Motor neuron (in vitro differentiated cells): ENCODE data around the gene IL1RAP. TPM values are rescaled to one million over a fixed set of nuclear protein-coding genes. Genes with fewer than 3 reads are reported as not detected.

Experiments
- ATAC-seq, 8 experiments: fragments of 200-7000 bp; cut with Tn5 transposase; replicated peaks in 6 of 8; 2 replicates each; pipeline ENCODE4 v1.8.0; 2021; ENCODE audit warnings: mild to moderate bottlenecking in 8 of 8, moderate library complexity in 8 of 8
- H3K27ac ChIP-seq, 2 donors: fragments of 250-450 bp; sonication (Bioruptor Pico); 2 replicates each; pipeline ENCODE4 v1.9.0; 2021; ENCODE audit warnings: antibody characterized with exemption in 2 of 2, mild to moderate bottlenecking in 2 of 2, moderate library complexity in 1 of 2
- H3K4me1 ChIP-seq, 2 donors: fragments of 250-450 bp; sonication (Bioruptor Pico); replicated peaks in 1 of 2; 2 replicates each; pipeline ENCODE4 v1.6.1; 2021; ENCODE audit warnings: antibody characterized with exemption in 2 of 2, mild to moderate bottlenecking in 2 of 2, moderate library complexity in 1 of 2
- H3K4me3 ChIP-seq, 5 donors: fragments of 250-450 bp; sonication (Bioruptor Pico); 2 replicates each; pipeline ENCODE4 v1.9.0; 2021; ENCODE audit warnings: antibody characterized with exemption in 5 of 5, mild to moderate bottlenecking in 5 of 5, moderate library complexity in 4 of 5
- WGBS, 10 experiments: fragments of 450-650 bp; shearing (Covaris generic); methylation state at CpG; one replicate each; pipeline ENCODE4 v1.0.0; 2022; 5-methylcytosine and 5-hydroxymethylcytosine counted together
- in situ Hi-C, 9 experiments: fragments of 400-800 bp; cut with MboI; loops; one replicate each; pipeline ENCODE4 v1.15.0; 2021; ENCODE audit warnings: low sequenced_read_pairs in 9 of 9, low pct_unique_long_range_greater_than_20kb in 2 of 9; ENCODE audit not compliant: unreplicated experiment in 9 of 9
- total RNA-seq, 8 experiments: library from RNA; unstranded; fragments of 300-600 nt; gene quantifications; 2 replicates each; pipeline versions ENCODE4 v1.2.3 to v1.2.4, GENCODE V29; 2022

The IL1RAP gene
- total RNA-seq, 8 experiments from 2014 or later = 1.9 to 31.3 (median 4.1) TPM

GRCh38 chr3:190575437-190576185, 61.7 kb downstream of the IL1RAP start:
- in situ Hi-C loops = no loop called here
- ATAC-seq = no peak
- Histone ChIP-seq H3K4me1 (no peaks in the 10 kb centered on the region), H3K27ac (no peak overlapping the region), H3K4me3 (no peak overlapping the region)
- WGBS, 10 experiments = 75 to 100% (median 93%) methylated on average over 2 to 7 of the region's 7 CpGs

GRCh38 chr3:190577225-190577624, 63.3 kb downstream of the IL1RAP start:
- no peaks in the 10 kb centered on the region for H3K4me1 ChIP-seq
- WGBS, 10 experiments = 25 to 100% (median 94%) methylated on average over 1 to 4 of the region's 4 CpGs; no CpG with 5 or more reads in 1 of the 10 experiments
- no peak for ATAC-seq
- in situ Hi-C loops = no loop called here
- H3K4me3 ChIP-seq = no peak overlapping the region
- H3K27ac ChIP-seq = no peak overlapping the region

GRCh38 chr3:190579514-190580137, 65.7 kb downstream of the IL1RAP start:
- in situ Hi-C loops = no loop called here
- 37 to 95% (median 70%) methylated on average over 2 to 3 of the region's 3 CpGs; no CpG with 5 or more reads in 1 of the 10 experiments for WGBS, 10 experiments
- no peaks in the 10 kb centered on the region for H3K4me1 ChIP-seq
- H3K4me3 ChIP-seq = no peak overlapping the region
- H3K27ac ChIP-seq = no peak overlapping the region
- ATAC-seq = peak in 2 of 8 experiments; percentile 38 to 53

GRCh38 chr3:190580417-190580816, 66.5 kb downstream of the IL1RAP start:
- Histone ChIP-seq H3K4me1 (no peaks in the 10 kb centered on the region), H3K4me3 (no peak overlapping the region), H3K27ac (no peak overlapping the region)
- WGBS, 10 experiments = 33 to 100% (median 80%) methylated on average over 1 to 2 of the region's 2 CpGs; no CpG with 5 or more reads in 1 of the 10 experiments
- in situ Hi-C loops = no loop called here
- ATAC-seq = peak in 3 of 8 experiments; percentile 33 to 53 (median 38)

- Histone ChIP-seq H3K4me1 (peaks cover 0 to 5% of the 10 kb centered on the region in 2 donors), H3K4me3 (no peak overlapping the region), H3K27ac (no peak overlapping the region)
- 31 to 100% (median 91%) methylated on average over 1 to 5 of the region's 5 CpGs; no CpG with 5 or more reads in 2 of the 10 experiments for WGBS, 10 experiments
- ATAC-seq = no peak
- in situ Hi-C loops = no loop called here
These were observed 67.2 kb downstream of the IL1RAP start for GRCh38 chr3:190581041-190581541.

- WGBS, 10 experiments = 50 to 100% (median 87%) methylated on average over 1 to 2 of the region's 2 CpGs
- Histone ChIP-seq H3K27ac (no peak overlapping the region), H3K4me3 (no peak overlapping the region), H3K4me1 (peaks cover 7 to 11% of the 10 kb centered on the region in 2 donors)
- ATAC-seq = no peak
- in situ Hi-C loops = no loop called here
These were observed 68.8 kb downstream of the IL1RAP start for GRCh38 chr3:190582667-190583066.

- H3K4me3 ChIP-seq = no peak overlapping the region
- WGBS, 10 experiments = 30 to 88% (median 58%) methylated on average over 1 to 6 of the region's 6 CpGs
- peak; percentile 65 to 97 (median 95) for ATAC-seq
- peak overlapping the region in 1 of 2 donors; percentile 73 for H3K27ac ChIP-seq
- in situ Hi-C loops = no loop called here
- H3K4me1 ChIP-seq = peaks cover 7 to 11% of the 10 kb centered on the region in 2 donors
These were observed 72.1 kb downstream of the IL1RAP start for GRCh38 chr3:190585805-190586630.

- in situ Hi-C loops = no loop called here
- WGBS, 10 experiments = 0 to 86% (median 67%) methylated on average over 2 to 4 of the region's 4 CpGs; no CpG with 5 or more reads in 3 of the 10 experiments
- ATAC-seq = peak in 7 of 8 experiments; percentile 53 to 70 (median 64)
These were observed 72.7 kb downstream of the IL1RAP start for GRCh38 chr3:190586631-190587011.

GRCh38 chr3:190588570-190588969, 74.7 kb downstream of the IL1RAP start:
- WGBS, 10 experiments = 32 to 100% (median 85%) methylated on average over 1 to 2 of the region's 2 CpGs; no CpG with 5 or more reads in 2 of the 10 experiments
- H3K4me1 ChIP-seq = peaks cover 7 to 13% of the 10 kb centered on the region in 2 donors
- no peak for ATAC-seq
- no peak overlapping the region for H3K27ac ChIP-seq
- H3K4me3 ChIP-seq = no peak overlapping the region
- in situ Hi-C loops = no loop called here

More at GRCh38 chr3:190586631-190587011, 72.7 kb downstream of the IL1RAP start:
- Histone ChIP-seq H3K4me1 (peaks cover 7 to 13% of the 10 kb centered on the region in 2 donors), H3K27ac (peak overlapping the region in 1 of 2 donors; percentile 73), H3K4me3 (no peak overlapping the region)

GRCh38 chr3:190589326-190589725, 75.4 kb downstream of the IL1RAP start:
- no peak for ATAC-seq
- WGBS, 10 experiments = 69 to 100% (median 83%) methylated on average over 1 to 7 of the region's 7 CpGs; no CpG with 5 or more reads in 1 of the 10 experiments
- Histone ChIP-seq H3K4me3 (no peak overlapping the region), H3K27ac (no peak overlapping the region), H3K4me1 (peaks cover 7 to 13% of the 10 kb centered on the region in 2 donors)
- in situ Hi-C loops = no loop called here

GRCh38 chr3:190591080-190591479, 77.2 kb downstream of the IL1RAP start:
- in situ Hi-C loops = no loop called here
- peaks cover 8 to 9% of the 10 kb centered on the region in 2 donors for H3K4me1 ChIP-seq
- no peak overlapping the region for H3K4me3 ChIP-seq
- WGBS, 10 experiments = 71 to 100% (median 93%) methylated on average over 1 to 5 of the region's 6 CpGs
- no peak for ATAC-seq
- H3K27ac ChIP-seq = no peak overlapping the region

- peak in 1 of 8 experiments; percentile 22 for ATAC-seq
- 40 to 100% (median 63%) methylated on average over 1 to 2 of the region's 2 CpGs; no CpG with 5 or more reads in 3 of the 10 experiments for WGBS, 10 experiments
- H3K4me3 ChIP-seq = no peak overlapping the region
- H3K4me1 ChIP-seq = peaks cover 4 to 14% of the 10 kb centered on the region in 2 donors
- in situ Hi-C loops = no loop called here
- no peak overlapping the region for H3K27ac ChIP-seq
These were observed 79.2 kb downstream of the IL1RAP start for GRCh38 chr3:190593075-190593474.
